Gastrocnemius medialis (tissue), 4 donors: ENCODE measurements around the gene SH3GL2. TPM values are rescaled to one million over a fixed set of nuclear protein-coding genes. Genes with fewer than 3 reads are reported as not detected.

Source experiments
- ATAC-seq, 2 donors: fragments of 150-250 bp; one replicate each; pipeline ENCODE4 v1.9.1; 2016
- DNase-seq, 2 donors: peaks; one replicate each; pipeline ENCODE4 v3.0.0-alpha.2; 2019
- H3K27ac ChIP-seq, 4 donors: fragments of 200-600 bp; sonication (generic); 1 replicate in 1 of 4; 2 replicates in 3 of 4; pipeline ENCODE4 v1.5.1; 2016 to 2018; ENCODE audit warnings: mild to moderate bottlenecking in 2 of 4, moderate library complexity in 1 of 4
- H3K27me3 ChIP-seq, 3 donors: fragments of 200-600 bp; sonication (generic) in 2 of 3; 1 replicate in 1 of 3; 2 replicates in 2 of 3; pipeline versions ENCODE4 v1.5.1 to v1.6.0; 2016 to 2019; ENCODE audit warnings: mild to moderate bottlenecking in 1 of 3, moderate library complexity in 1 of 3
- H3K36me3 ChIP-seq, 2 donors: fragments of 200-600 bp; sonication (generic) in 1 of 2; one replicate each; pipeline ENCODE4 v1.5.1; 2017 to 2018
- H3K4me1 ChIP-seq, 2 donors: fragments of 200-600 bp; sonication (generic) in 1 of 2; one replicate each; pipeline ENCODE4 v1.5.1; 2016 to 2017; ENCODE audit warnings: mild to moderate bottlenecking in 2 of 2
- H3K4me3 ChIP-seq, 4 donors: fragments of 200-600 bp; sonication (generic) in 3 of 4; 1 replicate in 1 of 4; 2 replicates in 3 of 4; pipeline ENCODE4 v1.5.1; 2016 to 2019; ENCODE audit warnings: mild to moderate bottlenecking in 2 of 4
- H3K9me3 ChIP-seq, 3 donors: fragments of 200-600 bp; sonication (generic) in 2 of 3; 1 replicate in 1 of 3; 2 replicates in 2 of 3; pipeline ENCODE4 v1.5.1; 2016 to 2019
- CTCF ChIP-seq, 5 experiments: fragments of 450-650 bp in 3 of 5; fragments of 200-600 bp in 2 of 5; sonication (generic) in 2 of 5; IDR thresholded peaks in 4 of 5; conservative IDR thresholded peaks in 1 of 5; 1 replicate in 4 of 5; 2 replicates in 1 of 5; pipeline ENCODE4 v1.5.1; 2016 to 2019; ENCODE audit warnings: antibody characterized with exemption in 5 of 5, mild to moderate bottlenecking in 3 of 5, moderate library complexity in 3 of 5
- POLR2A ChIP-seq, 2 donors: fragments of 450-650 bp; IDR thresholded peaks; one replicate each; pipeline ENCODE4 v1.6.1; 2017; ENCODE audit warnings: antibody characterized with exemption in 2 of 2, mild to moderate bottlenecking in 2 of 2, moderate library complexity in 2 of 2
- in situ Hi-C, 4 donors: fragments of 200-750 bp; cut with MboI; loops; one replicate each; pipeline versions ENCODE4 v1.15.0 to v1.8.0; 2017; ENCODE audit warnings: low sequenced_read_pairs in 4 of 4
- intact Hi-C: fragments of 100-400 bp; cut with DNase I; formaldehyde crosslinking; loops from one replicate; pipeline ENCODE4 v1.15.1; 2023; ENCODE audit warnings: low total_unique reads
- total RNA-seq, 4 donors: library from RNA; depleted of rRNA; stranded (reverse); fragments of >200 nt; gene quantifications; one replicate each; pipeline versions ENCODE4 v1.1.0 to v1.2.3, GENCODE V29; 2016

Gene SH3GL2
- total RNA-seq, 4 donors from 2014 or later = not detected

DNA sequence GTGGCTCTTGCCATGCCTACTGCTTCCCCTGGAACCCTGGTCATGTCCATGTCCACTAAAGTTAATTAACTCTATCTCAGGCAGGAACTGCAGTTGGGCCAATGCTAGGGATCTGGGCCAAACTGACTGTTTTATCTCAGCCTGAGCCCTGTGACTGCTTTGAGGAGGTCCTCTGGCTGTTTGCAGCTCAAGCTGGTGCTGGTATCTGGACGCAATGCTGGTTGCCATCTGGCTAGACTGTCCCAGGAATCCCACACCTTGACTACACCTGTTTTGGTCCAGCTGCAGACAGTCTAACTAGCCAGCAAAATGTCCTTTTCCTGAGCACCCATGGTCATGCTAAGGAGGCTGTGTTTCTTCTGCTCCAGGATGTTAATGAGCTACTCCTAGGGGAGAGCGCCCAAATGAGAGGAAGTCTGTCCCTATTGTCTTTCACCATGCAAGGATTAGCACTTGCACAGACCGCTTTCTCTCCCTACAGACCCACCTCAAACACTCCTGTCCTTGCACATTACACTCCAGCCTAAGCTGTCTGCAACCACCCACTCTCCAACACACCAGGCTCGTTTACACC, 251.0 kb downstream of the SH3GL2 start:
- ATAC-seq (no peak), DNase-seq (no peak)
- in situ Hi-C loops (no loop called here), intact Hi-C loops (no loop called here)
- Histone ChIP-seq H3K27me3 (no peaks in the 10 kb centered on the region), H3K9me3 (no peaks in the 10 kb centered on the region), H3K4me1 (no peaks in the 10 kb centered on the region), H3K4me3 (no peak overlapping the region), H3K27ac (no peak overlapping the region), H3K36me3 (no peaks in the 10 kb centered on the region)
- TF ChIP-seq POLR2A (IDR thresholded peaks at IDR 0.05) (no peak), CTCF (IDR thresholded peaks at IDR 0.05 in 4 of 5, conservative IDR thresholded peaks at IDR 0.05 in 1 of 5) (no peak)

- TF ChIP-seq CTCF (IDR thresholded peaks at IDR 0.05 in 4 of 5, conservative IDR thresholded peaks at IDR 0.05 in 1 of 5) = no peak
- TF ChIP-seq POLR2A (IDR thresholded peaks at IDR 0.05) = no peak
- Histone ChIP-seq H3K36me3 (no peaks in the 10 kb centered on the region), H3K4me1 (no peaks in the 10 kb centered on the region), H3K4me3 (no peak overlapping the region), H3K9me3 (no peaks in the 10 kb centered on the region), H3K27ac (no peak overlapping the region), H3K27me3 (no peaks in the 10 kb centered on the region)
- in situ Hi-C loops = no loop called here
- no peak for DNase-seq
- intact Hi-C loops = no loop called here
- no peak for ATAC-seq
These were observed 253.9 kb downstream of the SH3GL2 start for GRCh38 chr9:17832812-17833211.

GRCh38 chr9:17833846-17834245, 255.0 kb downstream of the SH3GL2 start:
- H3K4me3 ChIP-seq = no peak overlapping the region
- H3K27me3 ChIP-seq = no peaks in the 10 kb centered on the region
- DNase-seq (no peak), ATAC-seq (no peak)
- no peaks in the 10 kb centered on the region for H3K36me3 ChIP-seq
- no peaks in the 10 kb centered on the region for H3K9me3 ChIP-seq
- intact Hi-C loops (no loop called here), in situ Hi-C loops (no loop called here)
- TF ChIP-seq POLR2A (IDR thresholded peaks at IDR 0.05) = no peak
- TF ChIP-seq CTCF (IDR thresholded peaks at IDR 0.05 in 4 of 5, conservative IDR thresholded peaks at IDR 0.05 in 1 of 5) = no peak
- no peak overlapping the region for H3K27ac ChIP-seq
- no peaks in the 10 kb centered on the region for H3K4me1 ChIP-seq

DNA sequence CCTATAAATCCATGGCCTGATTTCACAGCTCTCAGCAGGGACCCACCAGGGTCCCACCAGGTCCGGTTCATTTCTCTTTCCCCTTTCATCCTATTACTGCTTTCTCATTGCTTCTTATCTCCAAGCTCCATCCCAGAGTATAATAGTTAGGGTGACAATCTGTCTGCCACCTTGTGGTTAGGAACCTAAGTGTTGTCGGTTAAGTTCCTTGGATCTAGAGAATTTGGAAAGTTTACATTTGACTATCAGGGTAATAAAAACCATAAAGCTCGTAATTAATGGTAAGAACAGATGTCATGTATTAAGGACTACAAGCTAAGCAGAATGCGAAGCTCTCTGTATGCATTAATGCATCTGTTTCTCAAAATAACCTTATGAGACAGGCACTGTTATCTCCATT, 259.1 kb downstream of the SH3GL2 start:
- no peak for TF ChIP-seq POLR2A (IDR thresholded peaks at IDR 0.05)
- TF ChIP-seq CTCF (IDR thresholded peaks at IDR 0.05 in 4 of 5, conservative IDR thresholded peaks at IDR 0.05 in 1 of 5) = no peak
- DNase-seq (no peak), ATAC-seq (no peak)
- no peak overlapping the region for H3K4me3 ChIP-seq
- intact Hi-C loops (no loop called here), in situ Hi-C loops (no loop called here)
- no peaks in the 10 kb centered on the region for H3K9me3 ChIP-seq
- no peaks in the 10 kb centered on the region for H3K36me3 ChIP-seq
- H3K27me3 ChIP-seq = no peaks in the 10 kb centered on the region
- no peak overlapping the region for H3K27ac ChIP-seq
- no peaks in the 10 kb centered on the region for H3K4me1 ChIP-seq

DNA sequence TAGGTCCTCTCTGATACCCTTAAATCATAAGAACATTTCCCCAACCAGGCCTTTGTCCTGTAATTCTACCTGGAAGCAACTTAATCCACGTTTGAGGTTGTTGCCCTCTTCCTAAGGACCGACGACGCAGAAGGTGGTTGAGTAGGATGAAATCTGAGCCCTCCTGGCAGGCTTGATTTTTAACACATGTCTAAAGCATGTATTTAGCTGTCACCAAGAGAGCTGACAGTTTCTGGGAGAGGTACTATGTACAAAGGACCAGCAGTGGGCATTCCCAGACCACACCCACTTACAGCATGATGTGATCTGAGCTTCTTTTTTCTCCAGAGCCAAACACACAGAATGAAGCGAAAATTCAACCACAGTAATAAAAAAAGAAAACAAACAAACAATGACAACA, 260.9 kb downstream of the SH3GL2 start:
- no peaks in the 10 kb centered on the region for H3K9me3 ChIP-seq
- ATAC-seq = no peak
- intact Hi-C loops = no loop called here
- no peak for DNase-seq
- H3K27ac ChIP-seq = no peak overlapping the region
- no peak overlapping the region for H3K4me3 ChIP-seq
- in situ Hi-C loops = no loop called here
- no peaks in the 10 kb centered on the region for H3K27me3 ChIP-seq
- H3K36me3 ChIP-seq = no peaks in the 10 kb centered on the region
- no peaks in the 10 kb centered on the region for H3K4me1 ChIP-seq
- TF ChIP-seq POLR2A (IDR thresholded peaks at IDR 0.05) (no peak), CTCF (IDR thresholded peaks at IDR 0.05 in 4 of 5, conservative IDR thresholded peaks at IDR 0.05 in 1 of 5) (no peak)
